Activated T-helper 2 cell treated with anti-CD3 and anti-CD28 coated beads, Interferon-gamma antibody, Interleukin-2, Interleukin-4, amounts not matched to agents 10 μg/mL and 5 μg/mL and 100 μg/mL, durations not matched to agents 14 hours and 24 hours and 36 hours (primary cell): ENCODE data around the gene PAPPA. TPM values are rescaled to one million over a fixed set of nuclear protein-coding genes. Genes with fewer than 3 reads are reported as not detected.

Experiments
- DNase-seq: peaks from one replicate; pipeline ENCODE4 v3.0.0; 2021; ENCODE audit warnings: low spot score
- H3K27ac Mint-ChIP-seq: one replicate; pipeline ENCODE4 v1.8.0; 2021; ENCODE audit warnings: mixed read lengths
- H3K27me3 Mint-ChIP-seq: one replicate; pipeline ENCODE4 v1.8.0; 2021; ENCODE audit warnings: low read depth, mixed read lengths
- H3K36me3 Mint-ChIP-seq: one replicate; pipeline ENCODE4 v1.8.0; 2021; ENCODE audit warnings: low read depth, mixed read lengths
- H3K4me1 Mint-ChIP-seq: one replicate; pipeline ENCODE4 v1.8.0; 2021; ENCODE audit warnings: low read depth, mixed read lengths
- H3K4me3 Mint-ChIP-seq: one replicate; pipeline ENCODE4 v1.8.0; 2021; ENCODE audit warnings: low read depth, mild to moderate bottlenecking, moderate library complexity, mixed read lengths
- H3K9me3 Mint-ChIP-seq: one replicate; pipeline ENCODE4 v1.8.0; 2021; ENCODE audit warnings: mixed read lengths
- intact Hi-C: fragments of 100-400 bp; cut with micrococcal nuclease; formaldehyde crosslinking; loops from one replicate; pipeline ENCODE4 v1.15.1; 2023
- total RNA-seq: library from RNA; stranded (reverse); gene quantifications from 2 replicates; pipeline ENCODE4 v1.2.3, GENCODE V29; 2022

PAPPA gene
- total RNA-seq, 1 donor from 2014 or later: not detected

GRCh38 chr9:116372081-116372673 is 218.6 kb downstream of the PAPPA start:
- no peak overlapping the region for H3K27ac Mint-ChIP-seq
- H3K27me3 Mint-ChIP-seq: no peaks in the 10 kb centered on the region
- H3K9me3 Mint-ChIP-seq: no peaks in the 10 kb centered on the region
- H3K36me3 Mint-ChIP-seq: no peaks in the 10 kb centered on the region
- intact Hi-C loops: no loop called here
- DNase-seq: no peak
- no peaks in the 10 kb centered on the region for H3K4me1 Mint-ChIP-seq
- no peak overlapping the region for H3K4me3 Mint-ChIP-seq

- H3K27me3 Mint-ChIP-seq: no peaks in the 10 kb centered on the region
- H3K36me3 Mint-ChIP-seq: no peaks in the 10 kb centered on the region
- no peaks in the 10 kb centered on the region for H3K9me3 Mint-ChIP-seq
- no peaks in the 10 kb centered on the region for H3K4me1 Mint-ChIP-seq
- H3K27ac Mint-ChIP-seq: no peak overlapping the region
- intact Hi-C loops: no loop called here
- H3K4me3 Mint-ChIP-seq: no peak overlapping the region
- DNase-seq: no peak
Measured at GRCh38 chr9:116372786-116373185, 219.2 kb downstream of the PAPPA start.

DNA sequence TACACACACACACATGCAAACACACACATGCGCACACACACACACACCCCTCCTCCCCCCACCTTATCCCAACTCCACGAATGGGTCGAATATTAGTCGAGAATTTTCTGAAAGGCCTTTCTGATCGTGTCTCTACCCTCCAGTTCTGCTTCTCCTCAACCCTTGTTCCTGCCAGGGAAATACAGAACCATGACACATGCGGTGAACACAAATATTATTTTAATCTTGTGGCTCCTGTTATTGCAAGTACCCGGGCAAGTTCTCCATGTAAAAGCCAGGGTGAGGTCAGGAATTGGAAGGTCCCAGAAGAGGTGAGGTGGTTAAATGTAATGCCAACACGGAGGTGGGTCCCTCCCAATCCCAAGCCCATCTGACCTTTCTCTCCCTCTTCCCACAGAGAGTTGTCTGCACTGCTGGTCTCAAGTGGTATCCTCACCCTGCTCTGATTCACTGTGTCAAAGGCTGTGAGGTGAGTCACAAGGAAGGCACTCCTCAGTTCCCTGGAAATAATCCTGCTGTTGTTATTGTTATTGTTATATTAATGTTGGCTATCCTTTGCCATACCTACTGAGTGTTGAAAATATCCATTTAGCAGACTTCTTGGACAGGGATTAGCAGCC is 223.7 kb downstream of the PAPPA start:
- Mint-ChIP-seq H3K36me3 (no peaks in the 10 kb centered on the region), H3K9me3 (no peaks in the 10 kb centered on the region), H3K27me3 (no peaks in the 10 kb centered on the region), H3K4me1 (no peaks in the 10 kb centered on the region), H3K4me3 (no peak overlapping the region), H3K27ac (no peak overlapping the region)
- intact Hi-C loops: no loop called here
- no peak for DNase-seq

GRCh38 chr9:116378873-116379272 is 225.3 kb downstream of the PAPPA start:
- DNase-seq: no peak
- no peaks in the 10 kb centered on the region for H3K36me3 Mint-ChIP-seq
- no peak overlapping the region for H3K4me3 Mint-ChIP-seq
- intact Hi-C loops: no loop called here
- no peak overlapping the region for H3K27ac Mint-ChIP-seq
- no peaks in the 10 kb centered on the region for H3K27me3 Mint-ChIP-seq
- no peaks in the 10 kb centered on the region for H3K9me3 Mint-ChIP-seq
- no peaks in the 10 kb centered on the region for H3K4me1 Mint-ChIP-seq

DNA sequence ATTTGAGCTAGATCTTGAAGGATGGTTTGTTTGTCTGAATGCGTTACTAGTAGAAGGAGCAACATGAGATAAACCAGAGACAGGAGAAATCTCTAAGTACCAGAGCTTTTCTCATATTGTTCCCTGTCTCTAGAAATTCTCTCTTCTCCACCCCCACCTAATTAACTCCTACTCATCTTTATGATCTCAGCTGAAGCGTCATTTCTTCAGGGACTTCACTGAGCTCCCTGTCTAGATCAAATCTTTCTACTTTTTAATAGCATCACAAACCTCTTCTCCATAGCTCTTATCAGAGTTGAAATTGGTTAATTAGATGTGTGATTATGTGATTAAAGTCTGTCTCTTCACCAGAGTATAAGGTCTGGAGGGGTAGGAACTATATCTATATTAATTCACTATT is 226.2 kb downstream of the PAPPA start:
- Mint-ChIP-seq H3K4me3 (no peak overlapping the region), H3K27ac (no peak overlapping the region), H3K27me3 (no peaks in the 10 kb centered on the region), H3K9me3 (no peaks in the 10 kb centered on the region), H3K4me1 (no peaks in the 10 kb centered on the region), H3K36me3 (no peaks in the 10 kb centered on the region)
- intact Hi-C loops: no loop called here
- DNase-seq: no peak

GRCh38 chr9:116380496-116380995 is 227.0 kb downstream of the PAPPA start:
- no peaks in the 10 kb centered on the region for H3K9me3 Mint-ChIP-seq
- no peaks in the 10 kb centered on the region for H3K4me1 Mint-ChIP-seq
- H3K4me3 Mint-ChIP-seq: no peak overlapping the region
- no peaks in the 10 kb centered on the region for H3K27me3 Mint-ChIP-seq
- no peak for DNase-seq
- no peak overlapping the region for H3K27ac Mint-ChIP-seq
- no peaks in the 10 kb centered on the region for H3K36me3 Mint-ChIP-seq
- intact Hi-C loops: no loop called here

- no peak overlapping the region for H3K27ac Mint-ChIP-seq
- no peak overlapping the region for H3K4me3 Mint-ChIP-seq
- DNase-seq: no peak
- intact Hi-C loops: no loop called here
- H3K4me1 Mint-ChIP-seq: no peaks in the 10 kb centered on the region
- no peaks in the 10 kb centered on the region for H3K9me3 Mint-ChIP-seq
- no peaks in the 10 kb centered on the region for H3K27me3 Mint-ChIP-seq
- H3K36me3 Mint-ChIP-seq: no peaks in the 10 kb centered on the region
Measured at GRCh38 chr9:116381350-116381749, 227.8 kb downstream of the PAPPA start.

DNA sequence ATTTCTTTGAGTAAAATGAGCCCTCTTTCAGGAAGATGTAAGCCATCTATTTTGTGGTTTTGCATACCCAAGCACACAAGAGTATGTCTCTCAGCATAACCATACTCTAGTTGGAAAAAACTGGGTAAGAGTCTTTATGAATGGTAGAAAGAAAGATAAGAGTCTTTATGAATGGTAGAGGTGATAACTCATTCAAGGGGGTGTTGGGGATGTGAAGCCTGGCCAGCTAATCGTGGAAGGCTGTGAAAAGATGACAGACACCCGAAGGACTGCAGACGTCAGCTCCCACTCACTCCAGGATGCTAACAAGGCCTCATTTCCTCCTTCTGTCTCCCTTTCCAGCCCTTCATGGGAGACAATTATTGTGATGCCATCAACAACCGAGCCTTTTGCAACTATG is 228.5 kb downstream of the PAPPA start:
- Mint-ChIP-seq H3K9me3 (no peaks in the 10 kb centered on the region), H3K4me3 (no peak overlapping the region), H3K27me3 (no peaks in the 10 kb centered on the region), H3K27ac (no peak overlapping the region), H3K4me1 (no peaks in the 10 kb centered on the region), H3K36me3 (no peaks in the 10 kb centered on the region)
- no peak for DNase-seq
- intact Hi-C loops: no loop called here

GRCh38 chr9:116383133-116383532 is 229.5 kb downstream of the PAPPA start:
- intact Hi-C loops: no loop called here
- no peaks in the 10 kb centered on the region for H3K27me3 Mint-ChIP-seq
- H3K4me1 Mint-ChIP-seq: no peaks in the 10 kb centered on the region
- no peaks in the 10 kb centered on the region for H3K9me3 Mint-ChIP-seq
- DNase-seq: no peak
- H3K4me3 Mint-ChIP-seq: no peak overlapping the region
- no peak overlapping the region for H3K27ac Mint-ChIP-seq
- no peaks in the 10 kb centered on the region for H3K36me3 Mint-ChIP-seq

DNA sequence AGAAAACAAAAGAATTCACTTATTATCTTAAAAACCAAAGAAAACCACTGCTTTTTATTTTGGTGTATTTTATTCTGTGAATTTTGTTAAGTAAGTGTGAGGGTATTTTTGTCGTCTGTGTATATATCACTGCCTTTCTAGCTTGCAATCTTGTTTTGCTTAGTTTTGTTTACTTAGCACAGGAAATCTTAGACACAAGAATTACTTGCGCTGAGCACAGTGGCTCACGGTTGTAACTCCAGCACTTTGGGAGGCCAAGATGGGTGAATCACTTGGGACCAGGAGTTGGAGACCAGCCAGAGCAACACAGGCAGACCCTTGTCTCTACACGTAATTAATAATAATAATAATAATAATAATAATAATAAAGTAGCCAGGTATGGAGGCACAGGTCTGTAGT is 230.3 kb downstream of the PAPPA start:
- Mint-ChIP-seq H3K36me3 (no peaks in the 10 kb centered on the region), H3K27me3 (no peaks in the 10 kb centered on the region)

GRCh38 chr9:116387934-116388698 is 234.5 kb downstream of the PAPPA start:
- Mint-ChIP-seq H3K27me3 (no peaks in the 10 kb centered on the region), H3K9me3 (no peaks in the 10 kb centered on the region), H3K4me1 (no peaks in the 10 kb centered on the region), H3K27ac (no peak overlapping the region), H3K36me3 (no peaks in the 10 kb centered on the region), H3K4me3 (no peak overlapping the region)
- no peak for DNase-seq
- intact Hi-C loops: no loop called here

More for the DNA sequence above, 230.3 kb downstream of the PAPPA start:
- intact Hi-C loops: no loop called here
- Mint-ChIP-seq H3K27ac (no peak overlapping the region), H3K4me1 (no peaks in the 10 kb centered on the region), H3K9me3 (no peaks in the 10 kb centered on the region), H3K4me3 (no peak overlapping the region)
- DNase-seq: no peak

DNA sequence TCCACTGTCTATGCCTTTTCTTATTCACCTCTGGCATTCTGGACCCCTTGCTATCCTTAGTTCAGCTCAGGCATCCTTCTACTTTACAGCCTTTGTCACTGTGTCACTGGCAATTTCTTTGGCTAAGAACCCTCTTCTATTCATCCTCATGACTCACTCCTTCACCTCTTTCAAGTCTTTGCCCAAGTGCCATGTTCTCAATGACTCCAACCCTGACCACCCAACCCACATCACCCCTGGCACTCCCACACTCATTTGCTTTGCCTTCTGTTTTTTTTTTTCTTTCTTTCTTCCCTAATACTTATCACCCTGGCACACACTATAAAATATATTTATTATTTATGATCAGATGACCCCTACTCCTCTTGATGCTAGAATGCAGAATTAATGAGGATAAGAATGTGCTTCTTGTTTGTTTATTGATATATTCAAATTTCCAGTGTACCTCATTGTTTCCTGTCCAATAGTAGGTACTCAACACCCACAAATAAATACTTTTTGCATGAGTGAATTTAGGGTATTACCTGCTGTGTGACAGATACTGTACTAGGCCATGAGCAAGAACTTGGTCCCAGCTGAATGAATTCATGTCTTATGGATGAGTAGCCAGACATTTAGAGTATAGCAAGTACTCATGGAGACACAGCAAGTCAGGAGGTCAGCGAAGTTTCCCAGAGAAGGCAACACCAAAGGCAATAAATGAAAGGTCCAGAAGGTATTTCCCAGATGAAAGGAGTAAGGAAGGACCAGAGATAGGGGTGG is 236.1 kb downstream of the PAPPA start:
- intact Hi-C loops: no loop called here
- Mint-ChIP-seq H3K27ac (no peak overlapping the region), H3K4me1 (no peaks in the 10 kb centered on the region), H3K27me3 (no peaks in the 10 kb centered on the region), H3K36me3 (no peaks in the 10 kb centered on the region), H3K4me3 (no peak overlapping the region), H3K9me3 (no peaks in the 10 kb centered on the region)
- DNase-seq: no peak
